ENCODE data around the gene GPAT2.

DNA sequence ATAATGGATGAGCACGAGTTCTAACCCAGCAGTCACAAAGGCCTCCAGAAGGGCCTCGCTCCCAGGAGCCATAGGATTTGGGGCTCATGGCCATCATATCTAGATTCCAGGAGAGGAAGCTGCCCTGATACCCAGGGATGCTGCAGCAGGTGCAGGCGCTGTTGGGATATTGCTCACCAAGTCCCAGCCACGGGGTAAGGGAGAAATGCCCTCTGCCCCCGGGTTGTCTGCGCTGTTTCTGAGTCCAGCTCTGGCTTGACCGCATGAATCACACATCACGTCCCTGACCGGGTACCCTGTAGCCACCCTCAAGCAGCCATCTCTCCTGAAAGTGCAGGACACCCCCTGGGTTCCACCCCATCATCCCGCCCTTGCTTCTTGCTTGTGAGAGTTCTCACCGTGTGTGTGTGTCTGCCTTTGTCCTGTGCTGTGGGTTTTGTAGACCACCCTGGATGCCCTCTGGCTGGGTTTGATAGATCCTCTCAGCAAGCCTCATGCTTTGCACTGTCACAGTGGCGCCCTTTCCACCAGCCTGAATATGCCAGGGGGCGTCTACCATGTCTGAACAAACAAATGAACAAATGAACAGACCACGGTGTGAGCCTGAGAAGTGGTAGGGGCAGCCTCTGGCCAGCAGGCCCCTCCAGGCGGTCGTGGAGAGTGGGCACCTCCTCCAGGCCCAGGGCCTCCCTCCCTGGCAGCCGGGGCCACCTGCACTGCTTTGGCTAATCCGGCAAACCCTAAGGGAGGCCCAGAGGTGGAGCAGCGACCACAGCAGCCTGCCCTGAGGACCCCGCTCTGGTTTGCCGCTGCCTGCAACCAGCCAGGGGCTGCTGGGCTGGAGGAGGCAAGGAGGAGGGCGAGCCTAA lies 49.5 kb upstream of the GPAT2 start:
- TF ChIP-seq, protein P1, sequence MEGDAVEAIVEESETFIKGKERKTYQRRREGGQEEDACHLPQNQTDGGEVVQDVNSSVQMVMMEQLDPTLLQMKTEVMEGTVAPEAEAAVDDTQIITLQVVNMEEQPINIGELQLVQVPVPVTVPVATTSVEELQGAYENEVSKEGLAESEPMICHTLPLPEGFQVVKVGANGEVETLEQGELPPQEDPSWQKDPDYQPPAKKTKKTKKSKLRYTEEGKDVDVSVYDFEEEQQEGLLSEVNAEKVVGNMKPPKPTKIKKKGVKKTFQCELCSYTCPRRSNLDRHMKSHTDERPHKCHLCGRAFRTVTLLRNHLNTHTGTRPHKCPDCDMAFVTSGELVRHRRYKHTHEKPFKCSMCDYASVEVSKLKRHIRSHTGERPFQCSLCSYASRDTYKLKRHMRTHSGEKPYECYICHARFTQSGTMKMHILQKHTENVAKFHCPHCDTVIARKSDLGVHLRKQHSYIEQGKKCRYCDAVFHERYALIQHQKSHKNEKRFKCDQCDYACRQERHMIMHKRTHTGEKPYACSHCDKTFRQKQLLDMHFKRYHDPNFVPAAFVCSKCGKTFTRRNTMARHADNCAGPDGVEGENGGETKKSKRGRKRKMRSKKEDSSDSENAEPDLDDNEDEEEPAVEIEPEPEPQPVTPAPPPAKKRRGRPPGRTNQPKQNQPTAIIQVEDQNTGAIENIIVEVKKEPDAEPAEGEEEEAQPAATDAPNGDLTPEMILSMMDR (IDR thresholded peaks at IDR 0.05): no peak
- no peak for TF ChIP-seq POLR2A (IDR thresholded peaks at IDR 0.05)
- TF ChIP-seq EP300 (IDR thresholded peaks at IDR 0.05): no peak
